HG03045 (cell line): ENCODE results near the gene SLC39A11.
"Not testable (repeated sequence)": the region's sequence is repeated elsewhere in the genome, so short reads cannot be mapped to it uniquely, and the experiment has no call there.

Source experiments
- ATAC-seq: cut with Tn5 transposase; IDR thresholded peaks from one replicate; pipeline ENCODE4 v1.9.1; 2021; ENCODE audit warnings: mild to moderate bottlenecking, moderate library complexity; ENCODE audit not compliant: unreplicated experiment

Gene SLC39A11

GRCh38 chr17:73111386-73111785 is 18.9 kb upstream of the SLC39A11 start:
- ATAC-seq: no peak

GRCh38 chr17:73107191-73107590 is 14.7 kb upstream of the SLC39A11 start:
- no peak for ATAC-seq

GRCh38 chr17:73105431-73105830 is 12.9 kb upstream of the SLC39A11 start:
- ATAC-seq: no peak

GRCh38 chr17:73104450-73104849 is 12.0 kb upstream of the SLC39A11 start:
- ATAC-seq: no peak

GRCh38 chr17:73103641-73104335 is 11.3 kb upstream of the SLC39A11 start:
- no peak for ATAC-seq

- no peak for ATAC-seq
These were observed 8.5 kb upstream of the SLC39A11 start for GRCh38 chr17:73101031-73101430.

GRCh38 chr17:73100363-73100762 is 7.9 kb upstream of the SLC39A11 start:
- no peak for ATAC-seq

GRCh38 chr17:73099511-73099910 is 7.0 kb upstream of the SLC39A11 start:
- no peak for ATAC-seq

GRCh38 chr17:73098919-73099318 is 6.4 kb upstream of the SLC39A11 start:
- no peak for ATAC-seq

GRCh38 chr17:73097973-73098765 is 5.7 kb upstream of the SLC39A11 start:
- ATAC-seq: not testable (repeated sequence)

GRCh38 chr17:73096866-73097265 is 4.4 kb upstream of the SLC39A11 start:
- ATAC-seq: no peak

GRCh38 chr17:73096211-73096610 is 3.7 kb upstream of the SLC39A11 start:
- ATAC-seq: no peak

GRCh38 chr17:73093286-73093685 is 798 bp upstream of the SLC39A11 start:
- ATAC-seq: no peak

- peak; percentile 28 for ATAC-seq
These were observed 542 bp downstream of the SLC39A11 start for GRCh38 chr17:73091770-73092522.

GRCh38 chr17:73091410-73091769 is 1.1 kb downstream of the SLC39A11 start:
- ATAC-seq: no peak

GRCh38 chr17:73090396-73091202 is 1.9 kb downstream of the SLC39A11 start:
- ATAC-seq: no peak

- no peak for ATAC-seq
These were observed 2.9 kb downstream of the SLC39A11 start for GRCh38 chr17:73089322-73090317.

- ATAC-seq: no peak
These were observed 3.9 kb downstream of the SLC39A11 start for GRCh38 chr17:73088561-73088960.

- no peak for ATAC-seq
These were observed 9.1 kb downstream of the SLC39A11 start for GRCh38 chr17:73083432-73083831.

- ATAC-seq: no peak
These were observed 17.9 kb downstream of the SLC39A11 start for GRCh38 chr17:73074566-73074965.
